ENCODE measurements around the gene NIM1K.
A peak's percentile ranks its signal among the peaks of the same experiment; 100 is the strongest.

The NIM1K gene

GRCh38 chr5:43225649-43226245 is 33.7 kb downstream of the NIM1K start:
- H3K4me3 ChIP-seq (ENCODE audit: low read length): no peak overlapping the region
- no peak for DNase-seq (ENCODE audit: low read depth)
- TF ChIP-seq CTCF (IDR thresholded peaks at IDR 0.05; ENCODE audit: insufficient read depth, low read depth, low read length, missing control alignments): no peak

DNA sequence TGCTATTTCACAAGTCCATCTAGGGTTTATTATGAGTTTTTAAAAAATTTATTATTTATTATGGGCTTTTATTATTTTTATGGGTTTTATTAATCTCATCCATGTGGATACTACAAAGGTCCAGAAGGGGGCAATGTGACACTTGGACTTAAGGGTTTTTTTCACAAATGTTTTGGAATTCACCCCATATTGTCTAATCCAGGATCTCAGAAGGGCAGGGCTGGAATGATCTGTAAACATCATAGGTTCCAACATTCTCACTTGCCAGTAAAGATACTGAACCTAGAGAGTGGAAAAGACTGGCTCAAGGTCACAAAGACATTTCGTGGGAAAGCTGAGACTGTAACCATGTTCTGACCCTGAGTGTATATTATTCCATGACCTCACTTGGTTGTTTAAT is 35.6 kb downstream of the NIM1K start:
- peak; percentile 59 for DNase-seq (ENCODE audit: low read depth)
- H3K4me3 ChIP-seq (ENCODE audit: low read length): no peak overlapping the region
- peak; percentile 53 for TF ChIP-seq CTCF (IDR thresholded peaks at IDR 0.05; ENCODE audit: insufficient read depth, low read depth, low read length, missing control alignments)

GRCh38 chr5:43230707-43231106 is 38.7 kb downstream of the NIM1K start:
- TF ChIP-seq CTCF (IDR thresholded peaks at IDR 0.05; ENCODE audit: insufficient read depth, low read depth, low read length, missing control alignments): no peak
- DNase-seq (ENCODE audit: low read depth): no peak
- H3K4me3 ChIP-seq (ENCODE audit: low read length): no peak overlapping the region

- H3K4me3 ChIP-seq (ENCODE audit: low read length): no peak overlapping the region
- TF ChIP-seq CTCF (IDR thresholded peaks at IDR 0.05; ENCODE audit: insufficient read depth, low read depth, low read length, missing control alignments): peak; percentile 34
- DNase-seq (ENCODE audit: low read depth): peak; percentile 34
Measured at GRCh38 chr5:43231977-43232376, 40.0 kb downstream of the NIM1K start.

GRCh38 chr5:43232943-43233833 is 41.2 kb downstream of the NIM1K start:
- TF ChIP-seq CTCF (IDR thresholded peaks at IDR 0.05; ENCODE audit: insufficient read depth, low read depth, low read length, missing control alignments): no peak

GRCh38 chr5:43233946-43234345 is 41.9 kb downstream of the NIM1K start:
- TF ChIP-seq CTCF (IDR thresholded peaks at IDR 0.05; ENCODE audit: insufficient read depth, low read depth, low read length, missing control alignments): no peak
- no peak for DNase-seq (ENCODE audit: low read depth)
- no peak overlapping the region for H3K4me3 ChIP-seq (ENCODE audit: low read length)

More at GRCh38 chr5:43232943-43233833, 41.2 kb downstream of the NIM1K start:
- H3K4me3 ChIP-seq (ENCODE audit: low read length): no peak overlapping the region
- no peak for DNase-seq (ENCODE audit: low read depth)

Measured in epithelial cell of esophagus (primary cell).